ENCODE data around the gene ZBTB7C.

GRCh38 chr18:48159816-48160215, 249.4 kb downstream of the ZBTB7C start:
- TF ChIP-seq CTCF (IDR thresholded peaks at IDR 0.05; ENCODE audit: insufficient read depth, low read length, poor library complexity, severe bottlenecking) (no peak), EZH2phosphoT487 (conservative IDR thresholded peaks at IDR 0.05; ENCODE audit: low read length) (no peak)

Measured in SU-DHL-6 (cell line).